ENCODE data around the gene KRT17.

DNA sequence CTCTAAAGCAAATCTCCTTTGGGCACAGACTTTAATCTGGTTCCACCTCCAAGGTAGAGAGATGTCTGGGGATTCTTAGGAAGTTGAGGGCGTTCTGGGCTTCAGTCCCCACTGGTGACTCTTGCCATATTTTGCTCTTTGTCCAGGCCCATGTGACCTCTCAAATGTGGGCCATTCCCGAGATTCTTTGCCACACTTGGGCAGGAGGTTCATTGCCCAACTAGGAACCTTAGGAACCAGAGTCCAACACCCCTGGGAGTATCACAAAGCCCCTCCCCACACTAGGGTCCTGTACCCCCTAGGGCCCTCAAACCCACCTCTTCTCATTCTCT lies 44.2 kb downstream of the KRT17 start:
- TF ChIP-seq, protein P1, sequence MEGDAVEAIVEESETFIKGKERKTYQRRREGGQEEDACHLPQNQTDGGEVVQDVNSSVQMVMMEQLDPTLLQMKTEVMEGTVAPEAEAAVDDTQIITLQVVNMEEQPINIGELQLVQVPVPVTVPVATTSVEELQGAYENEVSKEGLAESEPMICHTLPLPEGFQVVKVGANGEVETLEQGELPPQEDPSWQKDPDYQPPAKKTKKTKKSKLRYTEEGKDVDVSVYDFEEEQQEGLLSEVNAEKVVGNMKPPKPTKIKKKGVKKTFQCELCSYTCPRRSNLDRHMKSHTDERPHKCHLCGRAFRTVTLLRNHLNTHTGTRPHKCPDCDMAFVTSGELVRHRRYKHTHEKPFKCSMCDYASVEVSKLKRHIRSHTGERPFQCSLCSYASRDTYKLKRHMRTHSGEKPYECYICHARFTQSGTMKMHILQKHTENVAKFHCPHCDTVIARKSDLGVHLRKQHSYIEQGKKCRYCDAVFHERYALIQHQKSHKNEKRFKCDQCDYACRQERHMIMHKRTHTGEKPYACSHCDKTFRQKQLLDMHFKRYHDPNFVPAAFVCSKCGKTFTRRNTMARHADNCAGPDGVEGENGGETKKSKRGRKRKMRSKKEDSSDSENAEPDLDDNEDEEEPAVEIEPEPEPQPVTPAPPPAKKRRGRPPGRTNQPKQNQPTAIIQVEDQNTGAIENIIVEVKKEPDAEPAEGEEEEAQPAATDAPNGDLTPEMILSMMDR (conservative IDR thresholded peaks at IDR 0.05 in 1 of 2, IDR thresholded peaks at IDR 0.05 in 1 of 2; ENCODE audit: low read depth in 1 of 2, low read length in 2 of 2): no peak
- TF ChIP-seq EZH2 (IDR thresholded peaks at IDR 0.05; ENCODE audit: low read length, missing control alignments): no peak
